CD4-positive, CD25-positive, alpha-beta regulatory T cell (primary cell): Measurements from ENCODE around the gene NHERF1. TPM values are rescaled to one million over a fixed set of nuclear protein-coding genes. Genes with fewer than 3 reads are reported as not detected.
A peak's percentile ranks its signal among the peaks of the same experiment; 100 is the strongest.

ENCODE experiments used
- ATAC-seq, 2 donors: fragments of 150-1000 bp; cut with Tn5 transposase; one replicate each; pipeline ENCODE4 v1.10.0; 2021; ENCODE audit warnings: low read depth in 2 of 2, moderate number of reproducible peaks in 2 of 2, moderate library complexity in 1 of 2
- DNase-seq, 3 donors: peaks; one replicate each; pipeline versions ENCODE4 v3.0.0 to v3.0.0-alpha.2; 2012 to 2022; ENCODE audit warnings: mixed read lengths in 1 of 3
- H3K27ac ChIP-seq: one replicate; pipeline ENCODE4 v1.7.0; 2013; ENCODE audit warnings: mild to moderate bottlenecking, low read length; ENCODE audit not compliant: insufficient read depth, poor library complexity, severe bottlenecking
- H3K27me3 ChIP-seq: one replicate; pipeline ENCODE4 v1.7.0; 2013; ENCODE audit warnings: low read length; ENCODE audit not compliant: control insufficient read depth, insufficient read depth
- H3K36me3 ChIP-seq: one replicate; pipeline ENCODE4 v1.7.0; 2013; ENCODE audit warnings: mild to moderate bottlenecking, low read length, moderate library complexity; ENCODE audit not compliant: control insufficient read depth, insufficient read depth
- H3K4me1 ChIP-seq: 2 replicates; pipeline ENCODE4 v1.7.0; 2013; ENCODE audit warnings: mild to moderate bottlenecking, low read length; ENCODE audit not compliant: insufficient read depth, control insufficient read depth, poor library complexity, severe bottlenecking
- H3K4me3 ChIP-seq: one replicate; pipeline ENCODE4 v1.7.0; 2013; ENCODE audit warnings: low read depth, mild to moderate bottlenecking, low read length, moderate library complexity
- H3K9me3 ChIP-seq, 2 experiments: 1 replicate in 1 of 2; 2 replicates in 1 of 2; pipeline ENCODE4 v1.7.0; 2013; ENCODE audit warnings: low read length in 2 of 2, mild to moderate bottlenecking in 1 of 2, moderate library complexity in 1 of 2; ENCODE audit not compliant: control insufficient read depth in 2 of 2
- H3K27ac Mint-ChIP-seq, 3 donors: one replicate each; pipeline ENCODE4 v1.8.0; 2020 to 2022; ENCODE audit warnings: mild to moderate bottlenecking in 3 of 3, mixed read lengths in 3 of 3, moderate library complexity in 2 of 3
- H3K27me3 Mint-ChIP-seq: one replicate; pipeline ENCODE4 v1.8.0; 2022; ENCODE audit warnings: mild to moderate bottlenecking, mixed read lengths
- H3K36me3 Mint-ChIP-seq: one replicate; pipeline ENCODE4 v1.8.0; 2020; ENCODE audit warnings: mixed read lengths
- H3K4me1 Mint-ChIP-seq, 4 donors: one replicate each; pipeline ENCODE4 v1.8.0; 2020 to 2022; ENCODE audit warnings: mixed read lengths in 4 of 4, mild to moderate bottlenecking in 1 of 4
- H3K4me3 Mint-ChIP-seq, 4 donors: one replicate each; pipeline ENCODE4 v1.8.0; 2020 to 2022; ENCODE audit warnings: mild to moderate bottlenecking in 4 of 4, mixed read lengths in 4 of 4, moderate library complexity in 3 of 4
- H3K9me3 Mint-ChIP-seq, 7 donors: one replicate each; pipeline ENCODE4 v1.8.0; 2020 to 2022; ENCODE audit warnings: mixed read lengths in 7 of 7, mild to moderate bottlenecking in 3 of 7, moderate library complexity in 2 of 7
- polyA plus RNA-seq, 4 donors: library from polyadenylated mRNA; unstranded; fragments of 300-500 nt; fragmentation: Illumina TruSeq; gene quantifications; one replicate each; pipeline ENCODE4 v1.2.3, GENCODE V29; 2021
- total RNA-seq: library from RNA; stranded (reverse); gene quantifications from one replicate; pipeline ENCODE4 v1.2.3, GENCODE V29; 2022

The NHERF1 gene
- total and polyA plus RNA-seq, 5 donors from 2014 or later: 177 to 453 (median 399) TPM

DNA sequence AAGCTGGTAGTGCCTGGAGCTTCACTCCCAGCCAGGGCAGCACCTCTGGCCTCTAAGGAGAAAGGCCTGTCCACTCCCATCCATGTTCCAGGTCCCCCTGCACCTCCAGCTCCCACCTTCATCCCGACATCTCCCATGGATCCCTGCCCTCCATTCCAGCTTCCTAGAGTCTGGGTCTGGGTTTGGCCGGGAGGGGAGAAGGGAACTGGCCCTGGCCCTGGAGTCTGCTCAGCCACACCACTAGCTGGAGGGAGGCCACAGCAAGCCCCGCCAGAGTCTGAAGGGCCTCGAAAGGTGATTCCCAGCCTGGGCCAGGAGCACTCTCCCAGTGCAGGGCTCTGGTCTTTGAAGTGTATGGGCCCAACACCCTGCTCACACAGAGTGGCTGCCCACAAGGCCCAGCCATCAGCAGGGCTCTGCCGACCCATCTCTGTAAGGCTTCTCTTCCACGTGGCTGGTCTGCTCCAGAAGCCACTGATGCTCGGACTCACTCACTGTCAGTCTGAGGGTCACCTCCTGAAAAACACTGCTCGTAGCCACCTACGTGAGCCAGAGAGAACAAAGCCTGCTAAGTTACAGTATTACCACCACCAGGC, 23.0 kb downstream of the NHERF1 start:
- Histone ChIP-seq H3K4me3 (no peak overlapping the region), H3K27ac (peak overlapping the region; percentile 28), H3K27me3 (no peaks in the 10 kb centered on the region), H3K9me3 (no peaks in the 10 kb centered on the region), H3K4me1 (peaks cover 19% of the 10 kb centered on the region), H3K36me3 (peaks cover 62% of the 10 kb centered on the region)
- Mint-ChIP-seq H3K9me3 (peaks cover 0 to 2% (median 0%) of the 10 kb centered on the region in 7 donors), H3K4me3 (peak overlapping the region in 1 of 4 donors; percentile 44), H3K27ac (peak overlapping the region in 2 of 3 donors; percentile 5 to 58), H3K4me1 (peaks cover 4 to 52% (median 25%) of the 10 kb centered on the region in 4 donors), H3K36me3 (peaks cover 33% of the 10 kb centered on the region), H3K27me3 (no peaks in the 10 kb centered on the region)
- ATAC-seq: no peak
- DNase-seq: no peak

DNA sequence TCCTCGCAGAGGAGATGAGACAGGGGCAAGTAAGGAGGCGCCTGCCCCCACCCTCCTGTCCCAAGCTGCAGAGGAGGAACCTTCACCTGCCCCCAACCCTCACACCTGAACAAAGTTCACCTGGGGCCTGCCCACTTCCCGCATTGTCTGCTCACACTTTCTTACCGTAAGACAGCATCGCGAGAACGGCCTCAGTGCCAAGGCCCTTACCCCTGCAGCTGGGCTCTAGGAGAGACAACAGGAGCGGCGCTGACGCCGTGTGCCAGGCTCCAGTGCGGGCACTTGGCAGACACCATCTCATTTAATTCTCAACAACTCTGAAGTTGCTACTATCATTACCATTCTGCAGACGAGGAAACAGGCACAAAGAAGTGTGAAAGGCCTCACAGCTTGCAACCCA, 23.6 kb downstream of the NHERF1 start:
- no peaks in the 10 kb centered on the region for H3K9me3 ChIP-seq
- no peaks in the 10 kb centered on the region for H3K27me3 ChIP-seq
- peaks cover 33% of the 10 kb centered on the region for H3K36me3 Mint-ChIP-seq
- H3K4me3 Mint-ChIP-seq: no peak overlapping the region
- H3K4me1 Mint-ChIP-seq: peaks cover 4 to 55% (median 30%) of the 10 kb centered on the region in 4 donors
- DNase-seq: no peak
- peak overlapping the region in 1 of 3 donors; percentile 58 for H3K27ac Mint-ChIP-seq
- H3K4me3 ChIP-seq: no peak overlapping the region
- H3K36me3 ChIP-seq: peaks cover 56% of the 10 kb centered on the region
- no peaks in the 10 kb centered on the region for H3K27me3 Mint-ChIP-seq
- ATAC-seq: no peak
- peaks cover 0 to 2% (median 0%) of the 10 kb centered on the region in 7 donors for H3K9me3 Mint-ChIP-seq
- peaks cover 25% of the 10 kb centered on the region for H3K4me1 ChIP-seq
- no peak overlapping the region for H3K27ac ChIP-seq

DNA sequence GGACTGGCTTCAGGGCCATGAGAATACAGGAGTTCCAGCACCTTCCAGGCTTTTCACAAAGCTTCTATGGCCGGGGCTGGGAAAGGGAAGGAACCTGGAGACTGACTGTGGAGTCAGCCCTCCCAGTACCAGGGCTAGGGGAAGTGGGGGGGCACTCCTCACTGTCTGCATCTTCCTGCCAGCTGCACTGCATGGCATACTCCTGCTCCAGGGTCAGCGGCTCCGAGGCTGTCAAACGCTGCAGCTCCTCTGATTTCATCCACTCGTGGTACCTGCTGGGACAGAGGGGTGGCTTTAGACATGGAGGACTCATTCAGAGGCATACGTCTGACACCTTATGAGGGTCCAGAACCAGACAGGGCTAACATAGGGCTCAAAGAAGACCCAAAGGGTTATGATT, 25.0 kb downstream of the NHERF1 start:
- H3K27me3 Mint-ChIP-seq: no peaks in the 10 kb centered on the region
- peaks cover 4 to 64% (median 40%) of the 10 kb centered on the region in 4 donors for H3K4me1 Mint-ChIP-seq
- peak overlapping the region; percentile 31 for H3K27ac ChIP-seq
- H3K36me3 Mint-ChIP-seq: peaks cover 37% of the 10 kb centered on the region
- H3K4me3 ChIP-seq: no peak overlapping the region
- no peaks in the 10 kb centered on the region for H3K9me3 ChIP-seq
- H3K4me3 Mint-ChIP-seq: peak overlapping the region in 3 of 4 donors; percentile 15 to 87 (median 70)
- H3K4me1 ChIP-seq: peaks cover 33% of the 10 kb centered on the region
- H3K27ac Mint-ChIP-seq: peak overlapping the region; percentile 26 to 82 (median 36)
- ATAC-seq: no peak
- peaks cover 42% of the 10 kb centered on the region for H3K36me3 ChIP-seq
- H3K27me3 ChIP-seq: no peaks in the 10 kb centered on the region
- no peak for DNase-seq
- H3K9me3 Mint-ChIP-seq: peaks cover 0 to 2% (median 0%) of the 10 kb centered on the region in 7 donors

DNA sequence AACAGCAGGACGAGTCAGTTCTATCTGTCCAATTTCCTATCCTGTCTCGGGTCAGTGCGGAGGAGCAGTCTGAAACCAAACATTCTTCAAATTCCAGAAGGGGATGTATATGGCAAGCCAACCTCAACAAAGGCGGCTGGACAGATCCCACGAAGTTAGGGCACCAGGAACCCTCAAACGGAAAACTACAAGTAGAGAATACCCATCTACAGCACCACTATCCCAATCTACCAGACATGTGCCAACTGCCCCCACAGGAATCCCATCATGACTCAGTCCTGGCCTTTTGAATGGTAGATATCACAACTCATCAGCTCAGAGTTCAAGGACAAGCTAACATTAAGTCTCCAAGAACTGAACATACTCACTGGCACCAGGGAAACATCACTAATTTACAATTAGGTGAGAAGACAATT, 25.5 kb downstream of the NHERF1 start:
- Mint-ChIP-seq H3K4me1 (peaks cover 4 to 63% (median 40%) of the 10 kb centered on the region in 4 donors), H3K36me3 (peaks cover 32% of the 10 kb centered on the region), H3K9me3 (peaks cover 0 to 2% (median 0%) of the 10 kb centered on the region in 7 donors), H3K4me3 (peak overlapping the region; percentile 7 to 87 (median 72)), H3K27me3 (no peaks in the 10 kb centered on the region), H3K27ac (peak overlapping the region in 2 of 3 donors; percentile 26 to 82)
- Histone ChIP-seq H3K27me3 (no peaks in the 10 kb centered on the region), H3K36me3 (peaks cover 38% of the 10 kb centered on the region), H3K27ac (no peak overlapping the region), H3K4me3 (no peak overlapping the region), H3K4me1 (peaks cover 34% of the 10 kb centered on the region), H3K9me3 (no peaks in the 10 kb centered on the region)
- ATAC-seq (no peak), DNase-seq (no peak)

DNA sequence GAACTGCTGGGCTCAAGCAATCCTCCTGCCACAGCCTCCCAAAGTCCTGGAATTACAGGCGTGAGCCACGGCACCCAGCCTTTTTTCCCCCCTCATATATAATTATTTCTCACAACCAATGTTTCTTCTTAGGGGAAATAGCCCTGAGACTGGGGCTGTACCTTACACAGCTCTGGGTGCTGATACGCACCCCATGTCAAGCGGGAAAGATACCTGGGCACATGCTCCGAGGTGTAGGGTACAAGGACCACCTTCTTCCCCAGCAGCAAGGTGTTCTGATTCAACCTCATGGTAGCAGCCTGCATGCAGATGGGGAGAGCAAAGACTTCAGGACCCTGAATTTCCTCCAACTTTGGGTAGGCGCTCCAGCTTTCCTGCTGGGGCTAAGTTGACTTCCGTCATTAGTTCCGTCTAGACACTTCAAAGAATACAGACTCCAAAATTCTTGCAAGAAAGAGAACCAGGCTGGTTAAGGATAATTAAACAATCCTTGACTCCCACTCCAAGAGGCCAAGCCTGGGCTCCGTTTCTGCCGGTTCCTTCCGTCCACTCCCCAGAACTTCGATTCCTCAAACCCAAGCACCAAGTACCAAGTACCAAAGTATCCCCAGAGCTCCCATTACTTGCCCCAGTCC, 27.1 kb downstream of the NHERF1 start:
- H3K4me3 ChIP-seq: peak overlapping the region; percentile 94
- no peak for DNase-seq

DNA sequence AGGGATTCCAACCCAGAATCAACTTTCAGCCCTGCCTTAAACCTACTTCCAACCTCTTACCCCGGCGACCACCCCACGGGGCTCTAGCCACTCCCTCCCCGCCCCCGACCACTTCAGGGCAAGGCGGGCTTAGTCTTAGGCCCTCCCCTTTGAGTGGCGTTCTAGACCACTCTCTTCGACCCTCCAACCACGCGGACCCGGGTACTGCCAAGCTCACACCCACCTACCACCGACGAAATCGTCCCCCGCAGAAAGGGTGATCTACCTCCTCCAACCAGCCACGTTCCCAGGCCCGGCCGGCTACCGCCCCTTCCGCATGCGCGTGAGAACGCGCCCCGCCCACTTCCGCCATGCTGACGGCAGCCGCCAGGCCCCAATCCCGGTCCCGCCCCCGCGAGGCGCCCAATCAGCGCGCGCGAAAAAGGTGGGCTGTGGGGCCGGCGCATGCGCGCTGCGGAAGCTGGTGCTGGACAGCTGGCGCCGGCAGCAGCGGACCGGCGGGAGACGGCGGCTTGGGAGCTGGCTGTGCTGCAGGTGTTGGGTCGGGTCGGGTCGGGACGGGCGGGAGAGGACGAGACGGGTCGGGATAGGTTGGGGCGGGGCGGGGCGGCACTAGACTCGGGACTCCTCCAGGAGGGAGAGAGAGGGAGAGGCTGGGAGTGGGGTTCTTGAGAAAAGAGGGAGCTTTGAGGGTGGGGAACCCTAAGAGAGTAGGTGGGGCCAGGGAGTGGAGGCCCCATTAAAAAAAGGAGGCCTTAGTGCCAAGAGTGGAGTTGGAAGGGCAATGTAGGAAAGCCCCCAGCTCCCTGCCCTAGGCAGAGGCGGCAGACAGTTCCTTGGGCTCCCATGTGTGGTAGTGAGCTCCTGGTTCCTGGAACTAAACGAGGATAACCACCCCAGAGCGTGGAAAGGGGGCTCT, 27.9 kb downstream of the NHERF1 start, which contains the start of gene NAT9:
TSS of gene NAT9 (minus strand) at position 302 of the 919 bp plus-strand sequence. CDS start 647 bp downstream, outside the sequence.
- peak within 1 kb of the TSS; percentile 98 to 99 (median 99) for H3K4me3 Mint-ChIP-seq
- peak within 1 kb of the TSS; percentile 94 to 97 (median 97) for H3K27ac Mint-ChIP-seq
- peak; percentile 96 to 99 (median 98) for DNase-seq
- H3K27me3 Mint-ChIP-seq: no peaks in the 10 kb centered on the region
- peaks cover 16% of the 10 kb centered on the region for H3K36me3 ChIP-seq
- peak; percentile 84 to 85 for ATAC-seq
- H3K4me1 ChIP-seq: peaks cover 43% of the 10 kb centered on the region
- peaks cover 0 to 2% (median 0%) of the 10 kb centered on the region in 7 donors for H3K9me3 Mint-ChIP-seq
- H3K4me1 Mint-ChIP-seq: peaks cover 20 to 72% (median 48%) of the 10 kb centered on the region in 4 donors
- H3K27me3 ChIP-seq: no peaks in the 10 kb centered on the region
- peak within 1 kb of the TSS; percentile 94 for H3K4me3 ChIP-seq
- H3K36me3 Mint-ChIP-seq: peaks cover 22% of the 10 kb centered on the region
- H3K27ac ChIP-seq: peak within 1 kb of the TSS; percentile 71
- H3K9me3 ChIP-seq: no peaks in the 10 kb centered on the region

More for the DNA sequence above, 27.1 kb downstream of the NHERF1 start:
- no peak for ATAC-seq
- Mint-ChIP-seq H3K27ac (peak overlapping the region; percentile 94 to 97 (median 97)), H3K36me3 (peaks cover 26% of the 10 kb centered on the region), H3K4me1 (peaks cover 14 to 70% (median 48%) of the 10 kb centered on the region in 4 donors), H3K27me3 (no peaks in the 10 kb centered on the region), H3K4me3 (peak overlapping the region; percentile 98 to 99 (median 99)), H3K9me3 (peaks cover 0 to 2% (median 0%) of the 10 kb centered on the region in 7 donors)
- Histone ChIP-seq H3K9me3 (no peaks in the 10 kb centered on the region), H3K4me1 (peaks cover 42% of the 10 kb centered on the region), H3K27me3 (no peaks in the 10 kb centered on the region), H3K36me3 (peaks cover 23% of the 10 kb centered on the region), H3K27ac (peak overlapping the region; percentile 71)

DNA sequence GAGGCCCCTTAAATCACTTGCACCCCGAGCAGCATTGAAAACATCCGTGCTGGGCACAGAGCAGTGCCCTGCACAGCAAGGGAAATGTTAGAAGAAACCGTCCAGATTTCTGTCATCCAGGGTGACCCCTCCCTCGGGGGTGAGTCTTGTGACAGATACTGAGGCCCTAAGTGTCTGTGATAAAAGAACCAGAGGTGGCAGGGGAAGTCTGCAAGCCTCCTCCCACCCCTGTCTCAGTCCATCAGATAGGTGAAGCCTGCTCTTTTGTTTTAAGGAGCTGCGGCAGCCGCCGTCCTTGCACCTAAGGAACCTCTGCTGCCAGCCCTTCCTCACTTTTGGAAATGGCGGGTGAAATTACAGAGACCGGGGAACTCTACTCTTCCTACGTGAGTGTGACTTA, 28.6 kb downstream of the NHERF1 start:
- Mint-ChIP-seq H3K27ac (peak overlapping the region; percentile 60 to 97 (median 97)), H3K4me1 (peaks cover 20 to 79% (median 49%) of the 10 kb centered on the region in 4 donors), H3K27me3 (no peaks in the 10 kb centered on the region), H3K36me3 (peaks cover 22% of the 10 kb centered on the region), H3K4me3 (peak overlapping the region; percentile 98 to 99 (median 99)), H3K9me3 (peaks cover 0 to 2% (median 0%) of the 10 kb centered on the region in 7 donors)
- Histone ChIP-seq H3K36me3 (peaks cover 9% of the 10 kb centered on the region), H3K27me3 (no peaks in the 10 kb centered on the region), H3K4me3 (peak overlapping the region; percentile 77), H3K9me3 (no peaks in the 10 kb centered on the region), H3K27ac (no peak overlapping the region), H3K4me1 (peaks cover 43% of the 10 kb centered on the region)
- no peak for DNase-seq
- no peak for ATAC-seq
